A673 (cell line): Measurements from ENCODE around the gene MYH15.

Experiments used
- EZH2 ChIP-seq: fragments of 200-600 bp; sonication (generic); IDR thresholded peaks from 2 replicates; pipeline ENCODE4 v1.6.1; 2017; ENCODE audit warnings: borderline replicate concordance, low read depth, mild to moderate bottlenecking, mixed read lengths, antibody characterized with exemption, low read length; ENCODE audit not compliant: poor library complexity, severe bottlenecking
- TF ChIP-seq, protein P1 (sequence below): fragments of 300-800, 200-600 bp; sonication (generic); conservative IDR thresholded peaks from 2 replicates; pipeline ENCODE4 v1.5.1; 2017; ENCODE audit warnings: low read depth, mild to moderate bottlenecking, antibody characterized with exemption, low read length, moderate library complexity, mixed read lengths

- TF ChIP-seq, protein P1, sequence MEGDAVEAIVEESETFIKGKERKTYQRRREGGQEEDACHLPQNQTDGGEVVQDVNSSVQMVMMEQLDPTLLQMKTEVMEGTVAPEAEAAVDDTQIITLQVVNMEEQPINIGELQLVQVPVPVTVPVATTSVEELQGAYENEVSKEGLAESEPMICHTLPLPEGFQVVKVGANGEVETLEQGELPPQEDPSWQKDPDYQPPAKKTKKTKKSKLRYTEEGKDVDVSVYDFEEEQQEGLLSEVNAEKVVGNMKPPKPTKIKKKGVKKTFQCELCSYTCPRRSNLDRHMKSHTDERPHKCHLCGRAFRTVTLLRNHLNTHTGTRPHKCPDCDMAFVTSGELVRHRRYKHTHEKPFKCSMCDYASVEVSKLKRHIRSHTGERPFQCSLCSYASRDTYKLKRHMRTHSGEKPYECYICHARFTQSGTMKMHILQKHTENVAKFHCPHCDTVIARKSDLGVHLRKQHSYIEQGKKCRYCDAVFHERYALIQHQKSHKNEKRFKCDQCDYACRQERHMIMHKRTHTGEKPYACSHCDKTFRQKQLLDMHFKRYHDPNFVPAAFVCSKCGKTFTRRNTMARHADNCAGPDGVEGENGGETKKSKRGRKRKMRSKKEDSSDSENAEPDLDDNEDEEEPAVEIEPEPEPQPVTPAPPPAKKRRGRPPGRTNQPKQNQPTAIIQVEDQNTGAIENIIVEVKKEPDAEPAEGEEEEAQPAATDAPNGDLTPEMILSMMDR: no peak
- no peak for TF ChIP-seq EZH2
Observed at GRCh38 chr3:108404368-108404767, 106.0 kb downstream of the MYH15 start.
